CD4-positive, alpha-beta T cell treated with Interleukin-15 for 1 hour (primary cell): ENCODE results near the gene HLA-DOA.

Source experiments
- DNase-seq: peaks from one replicate; pipeline ENCODE4 v3.0.0-alpha.2; 2020

HLA-DOA gene

GRCh38 chr6:32962213-32962826 lies 47.1 kb downstream of the HLA-DOA start:
- DNase-seq, result no peak

GRCh38 chr6:32960563-32960962 lies 48.8 kb downstream of the HLA-DOA start:
- DNase-seq, result no peak

- DNase-seq, result no peak
Observed at GRCh38 chr6:32956176-32956575, 53.2 kb downstream of the HLA-DOA start.

DNA sequence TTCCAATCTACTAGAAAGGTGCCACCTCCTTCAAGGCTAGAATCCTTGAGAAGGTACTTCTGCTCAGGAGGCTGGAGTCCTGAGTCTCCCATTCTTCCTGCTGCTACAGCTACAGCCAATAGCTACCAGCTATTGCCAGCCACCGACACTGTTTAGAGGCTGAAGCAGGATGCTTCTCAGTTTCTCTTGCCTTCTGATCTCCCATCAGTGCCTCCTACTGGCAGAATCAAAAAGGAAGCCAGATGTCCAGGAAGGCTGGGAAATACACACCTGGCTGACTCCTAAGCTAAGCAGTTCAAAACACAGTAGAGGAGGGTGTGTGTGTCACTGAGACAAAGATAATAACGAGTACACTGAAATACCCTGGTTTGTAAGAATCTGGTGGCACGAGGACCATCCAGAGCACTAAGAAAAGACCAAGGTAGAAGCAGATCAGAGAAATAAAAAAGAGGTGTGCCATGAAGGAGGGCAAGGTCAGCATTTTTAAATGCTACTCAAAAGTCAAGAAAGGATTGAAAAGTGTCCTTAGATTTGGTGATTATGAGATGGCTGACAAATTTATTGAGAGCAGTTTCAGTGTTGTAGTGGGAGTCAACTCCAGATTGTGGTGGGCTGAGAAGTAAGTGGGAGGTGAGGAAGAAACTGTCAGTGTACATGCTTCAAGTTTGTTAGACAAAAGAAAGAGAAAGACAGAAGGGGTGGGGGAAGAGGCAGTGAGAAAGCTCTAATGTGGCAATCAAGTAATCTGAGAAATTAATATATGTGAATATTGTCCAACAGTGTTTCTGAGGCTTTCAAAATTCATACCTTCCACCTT lies 54.2 kb downstream of the HLA-DOA start:
- DNase-seq, result peak; percentile 41

GRCh38 chr6:32954267-32954666 lies 55.1 kb downstream of the HLA-DOA start:
- DNase-seq, result no peak
